ENCODE measurements around the gene PIK3CB. TPM values are rescaled to one million over a fixed set of nuclear protein-coding genes. Genes with fewer than 3 reads are reported as not detected.

PIK3CB gene
- total RNA-seq, 2 experiments from 2014 or later = 23.0 to 26.4 TPM

DNA sequence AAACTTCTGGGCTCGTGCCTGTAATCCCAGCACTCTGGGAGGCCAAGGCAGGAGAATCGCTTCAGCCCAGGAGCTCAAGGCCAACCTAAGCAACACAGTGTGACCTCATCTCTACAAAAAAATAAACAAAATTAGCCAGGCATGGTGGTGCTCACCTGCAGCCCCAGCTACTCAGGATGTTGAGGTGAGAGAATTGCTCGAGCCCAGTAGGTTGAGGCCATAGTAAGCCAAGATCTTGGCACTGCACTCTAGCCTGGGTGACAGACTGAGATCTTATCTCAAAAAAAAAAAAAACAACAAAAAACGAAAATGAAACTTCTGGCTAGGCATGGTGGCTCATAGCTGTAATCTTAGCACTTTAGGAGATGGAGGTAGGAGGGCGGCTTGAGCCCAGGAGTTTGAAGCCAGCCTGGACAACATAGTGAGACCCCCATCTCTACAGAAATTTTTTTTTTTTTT is 53.7 kb downstream of the PIK3CB start:
- DNase-seq (peak; percentile 32 to 89 (median 48)), ATAC-seq (ENCODE audit: poor library complexity) (peak; percentile 98)
- ChIA-PET CTCF (interaction anchor here (1.2 to 3.3 kb wide), 2 partner anchors 12 to 135 kb away, joined by 3 to 15 read pairs; no protein-coding TSS in a partner anchor), POLR2A (interaction anchor here (0.7 to 1.9 kb wide), 9 partner anchors 12 to 186 kb away, joined by 3 to 8 read pairs (median 4); partner anchors contain the start of gene CEP70)
- Histone ChIP-seq H3K4me1 (ENCODE audit: insufficient read depth, low read length) (peaks cover 15% of the 10 kb centered on the region), H3K27me3 (ENCODE audit: control insufficient read depth in 1 of 2, insufficient read depth in 2 of 2, low read length in 2 of 2) (no peaks in the 10 kb centered on the region), H3K4me3 (ENCODE audit: low read length) (peak overlapping the region; percentile 24), H3K27ac (ENCODE audit: low read depth in 1 of 2, low read length in 2 of 2) (peak overlapping the region; percentile 73 to 74), H3K9me3 (ENCODE audit: control insufficient read depth in 1 of 2, insufficient read depth in 1 of 2, low read length in 2 of 2) (peaks cover 0 to 7% of the 10 kb centered on the region in 2 experiments), H3K36me3 (ENCODE audit: insufficient read depth, low read length) (peaks cover 4% of the 10 kb centered on the region)
- intact Hi-C loops (cut with DNase I, micrococcal nuclease) = loop anchor here in 1 of 2 experiments (2.0 kb wide), 1 partner anchor 54 kb away; the partner anchor contains the start of gene PIK3CB
- H3K4me1 Mint-ChIP-seq (ENCODE audit: low read depth) = peaks cover 46% of the 10 kb centered on the region
- peaks cover 24% of the 10 kb centered on the region for H3K36me3 Mint-ChIP-seq (ENCODE audit: low read depth)
- H3K27me3 Mint-ChIP-seq = no peaks in the 10 kb centered on the region
- no peaks in the 10 kb centered on the region for H3K9me3 Mint-ChIP-seq
- peak overlapping the region; percentile 87 for H3K27ac Mint-ChIP-seq
- TF ChIP-seq, protein P1, sequence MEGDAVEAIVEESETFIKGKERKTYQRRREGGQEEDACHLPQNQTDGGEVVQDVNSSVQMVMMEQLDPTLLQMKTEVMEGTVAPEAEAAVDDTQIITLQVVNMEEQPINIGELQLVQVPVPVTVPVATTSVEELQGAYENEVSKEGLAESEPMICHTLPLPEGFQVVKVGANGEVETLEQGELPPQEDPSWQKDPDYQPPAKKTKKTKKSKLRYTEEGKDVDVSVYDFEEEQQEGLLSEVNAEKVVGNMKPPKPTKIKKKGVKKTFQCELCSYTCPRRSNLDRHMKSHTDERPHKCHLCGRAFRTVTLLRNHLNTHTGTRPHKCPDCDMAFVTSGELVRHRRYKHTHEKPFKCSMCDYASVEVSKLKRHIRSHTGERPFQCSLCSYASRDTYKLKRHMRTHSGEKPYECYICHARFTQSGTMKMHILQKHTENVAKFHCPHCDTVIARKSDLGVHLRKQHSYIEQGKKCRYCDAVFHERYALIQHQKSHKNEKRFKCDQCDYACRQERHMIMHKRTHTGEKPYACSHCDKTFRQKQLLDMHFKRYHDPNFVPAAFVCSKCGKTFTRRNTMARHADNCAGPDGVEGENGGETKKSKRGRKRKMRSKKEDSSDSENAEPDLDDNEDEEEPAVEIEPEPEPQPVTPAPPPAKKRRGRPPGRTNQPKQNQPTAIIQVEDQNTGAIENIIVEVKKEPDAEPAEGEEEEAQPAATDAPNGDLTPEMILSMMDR (IDR thresholded peaks at IDR 0.05) = no peak
- peak overlapping the region; percentile 39 for H3K4me3 Mint-ChIP-seq

DNA sequence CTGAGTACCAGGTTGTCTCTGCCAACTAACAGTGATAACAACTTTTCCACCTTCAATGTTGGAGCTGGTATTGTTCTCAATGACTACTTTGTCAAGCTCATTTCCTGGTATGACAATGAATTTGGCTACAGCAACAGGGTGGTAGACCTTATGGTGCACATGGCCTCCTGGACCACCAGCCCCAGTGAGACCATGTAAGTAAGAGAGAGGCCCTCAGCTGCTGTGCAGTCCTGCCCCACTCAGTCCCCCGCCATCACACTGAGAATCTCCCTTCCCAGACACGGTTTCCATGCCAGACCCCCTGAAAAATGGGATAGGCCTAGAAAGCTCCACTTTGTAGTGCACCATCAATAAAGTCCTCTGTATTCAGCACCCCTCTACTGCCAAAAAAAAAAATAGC is 56.1 kb downstream of the PIK3CB start:
- Histone ChIP-seq H3K9me3 (ENCODE audit: control insufficient read depth in 1 of 2, insufficient read depth in 1 of 2, low read length in 2 of 2) (no peaks in the 10 kb centered on the region), H3K4me3 (ENCODE audit: low read length) (no peak overlapping the region), H3K27ac (ENCODE audit: low read depth in 1 of 2, low read length in 2 of 2) (no peak overlapping the region), H3K4me1 (ENCODE audit: insufficient read depth, low read length) (peaks cover 15% of the 10 kb centered on the region), H3K27me3 (ENCODE audit: control insufficient read depth in 1 of 2, insufficient read depth in 2 of 2, low read length in 2 of 2) (no peaks in the 10 kb centered on the region), H3K36me3 (ENCODE audit: insufficient read depth, low read length) (peaks cover 4% of the 10 kb centered on the region)
- H3K4me3 Mint-ChIP-seq = no peak overlapping the region
- H3K27ac Mint-ChIP-seq = no peak overlapping the region
- TF ChIP-seq, protein P1 (IDR thresholded peaks at IDR 0.05) = no peak
- H3K9me3 Mint-ChIP-seq = no peaks in the 10 kb centered on the region
- H3K4me1 Mint-ChIP-seq (ENCODE audit: low read depth) = peaks cover 64% of the 10 kb centered on the region
- ChIA-PET POLR2A (no interaction called here), CTCF (interaction anchor here (1.1 kb wide), 1 partner anchor 137 kb away, joined by 3 read pairs; no protein-coding TSS in a partner anchor)
- intact Hi-C loops (cut with DNase I, micrococcal nuclease) = loop anchor here in 1 of 2 experiments (5.0 kb wide), 1 partner anchor 54 kb away; the partner anchor contains the start of gene PIK3CB
- H3K36me3 Mint-ChIP-seq (ENCODE audit: low read depth) = peaks cover 41% of the 10 kb centered on the region
- no peaks in the 10 kb centered on the region for H3K27me3 Mint-ChIP-seq
- ATAC-seq (ENCODE audit: poor library complexity) = no peak
- DNase-seq = no peak

- H3K27me3 Mint-ChIP-seq = no peaks in the 10 kb centered on the region
- H3K4me3 ChIP-seq (ENCODE audit: low read length) = no peak overlapping the region
- ChIA-PET CTCF (interaction anchor here (1.3 kb wide), 1 partner anchor 139 kb away, joined by 3 read pairs; no protein-coding TSS in a partner anchor), POLR2A (no interaction called here)
- H3K9me3 Mint-ChIP-seq = no peaks in the 10 kb centered on the region
- intact Hi-C loops (cut with DNase I, micrococcal nuclease) = loop anchor here in 1 of 2 experiments (5.0 kb wide), 1 partner anchor 55 kb away; the partner anchor contains the start of gene PIK3CB
- peaks cover 4% of the 10 kb centered on the region for H3K36me3 ChIP-seq (ENCODE audit: insufficient read depth, low read length)
- H3K4me1 ChIP-seq (ENCODE audit: insufficient read depth, low read length) = peaks cover 15% of the 10 kb centered on the region
- ATAC-seq (ENCODE audit: poor library complexity) (no peak), DNase-seq (no peak)
- H3K27ac ChIP-seq (ENCODE audit: low read depth in 1 of 2, low read length in 2 of 2) = no peak overlapping the region
- no peak overlapping the region for H3K4me3 Mint-ChIP-seq
- H3K27ac Mint-ChIP-seq = no peak overlapping the region
- H3K27me3 ChIP-seq (ENCODE audit: control insufficient read depth in 1 of 2, insufficient read depth in 2 of 2, low read length in 2 of 2) = no peaks in the 10 kb centered on the region
- no peaks in the 10 kb centered on the region for H3K9me3 ChIP-seq (ENCODE audit: control insufficient read depth in 1 of 2, insufficient read depth in 1 of 2, low read length in 2 of 2)
- H3K4me1 Mint-ChIP-seq (ENCODE audit: low read depth) = peaks cover 50% of the 10 kb centered on the region
- TF ChIP-seq, protein P1 (IDR thresholded peaks at IDR 0.05) = no peak
- peaks cover 32% of the 10 kb centered on the region for H3K36me3 Mint-ChIP-seq (ENCODE audit: low read depth)
These were observed 57.8 kb downstream of the PIK3CB start for GRCh38 chr3:138776961-138777360.
